Endothelial cell of umbilical vein (primary cell): Measurements from ENCODE around the gene RPTN. TPM values are rescaled to one million over a fixed set of nuclear protein-coding genes. Genes with fewer than 3 reads are reported as not detected.

ENCODE experiments used
- BruUV-seq: library from RNA; stranded (reverse); fragments of 400-500 nt; replicated peaks from 2 replicates; lab custom pipeline; 2021; lab: Mats Ljungman, UMichigan
- CTCF ChIA-PET: fragments of 300-600, 350-600 bp; sonication (Branson Sonifier 250); formaldehyde crosslinking; loops from one replicate; lab custom pipeline; 2021; ENCODE audit warnings: antibody characterized with exemption, inconsistent platforms; lab: Charles Lee
- POLR2A ChIA-PET: fragments of 300-600, 350-600 bp; sonication (Branson Sonifier 250); formaldehyde crosslinking; loops from one replicate; lab custom pipeline; 2021; ENCODE audit warnings: antibody characterized with exemption, inconsistent platforms; lab: Charles Lee
- DNase-seq: peaks from one replicate; pipeline ENCODE4 v3.0.0-alpha.2; 2011; ENCODE audit warnings: low read depth, low spot score
- FAIRE-seq: peaks from 2 replicates; lab custom pipeline; 2011; peaks lifted over from hg19 to GRCh38; lab: Jason Lieb, UNC
- H2AFZ ChIP-seq: 2 replicates; pipeline ENCODE4 v1.6.0; 2012; ENCODE audit warnings: low read depth, low read length, control low read depth, inconsistent platforms
- H3K27ac ChIP-seq: 2 replicates; pipeline ENCODE4 v1.5.1; 2011; ENCODE audit warnings: low read depth, mild to moderate bottlenecking, control low read depth, low read length, moderate library complexity; ENCODE audit not compliant: insufficient read depth
- H3K27me3 ChIP-seq, 2 experiments: 2 replicates each; pipeline versions ENCODE4 v1.6.0 to v1.6.1; 2011; ENCODE audit warnings: low read length in 2 of 2, mixed read lengths in 1 of 2; ENCODE audit not compliant: control insufficient read depth in 2 of 2, insufficient read depth in 2 of 2
- H3K36me3 ChIP-seq, 2 experiments: 2 replicates in 1 of 2; 3 replicates in 1 of 2; pipeline ENCODE4 v1.5.1; 2011; ENCODE audit warnings: low read length in 2 of 2, mild to moderate bottlenecking in 1 of 2, moderate library complexity in 1 of 2; ENCODE audit not compliant: control insufficient read depth in 2 of 2, insufficient read depth in 2 of 2; ENCODE audit errors: extremely low read depth in 1 of 2
- H3K4me1 ChIP-seq: 3 replicates; pipeline ENCODE4 v1.5.1; 2011; ENCODE audit warnings: mild to moderate bottlenecking, low read length; ENCODE audit not compliant: control insufficient read depth, insufficient read depth; ENCODE audit errors: extremely low read depth
- H3K4me2 ChIP-seq: 2 replicates; pipeline ENCODE4 v1.6.1; 2011; ENCODE audit warnings: low read length, control low read depth, mixed read lengths; ENCODE audit not compliant: insufficient read depth
- H3K4me3 ChIP-seq, 3 experiments: fragments of 200-600 bp in 1 of 3; sonication (generic), shearing (Covaris generic) in 1 of 3; replicated peaks in 1 of 3; 2 replicates each; pipeline ENCODE4 v1.5.1; 2011 to 2016; ENCODE audit warnings: control low read depth in 3 of 3, low read length in 3 of 3, mild to moderate bottlenecking in 2 of 3, inconsistent platforms in 1 of 3, low read depth in 1 of 3, moderate library complexity in 1 of 3; ENCODE audit not compliant: insufficient read depth in 1 of 3
- H3K79me2 ChIP-seq: 2 replicates; pipeline ENCODE4 v1.6.0; 2012; ENCODE audit warnings: low read length, inconsistent platforms; ENCODE audit not compliant: control insufficient read depth, insufficient read depth
- H3K9ac ChIP-seq: replicated peaks from 2 replicates; pipeline ENCODE3; 2011; ENCODE audit warnings: low read length, control low read depth; ENCODE audit not compliant: insufficient read depth; ENCODE audit errors: extremely low read depth
- H3K9me1 ChIP-seq: replicated peaks from 3 replicates; pipeline ENCODE4 v1.6.0; 2011; ENCODE audit warnings: mild to moderate bottlenecking, low read length; ENCODE audit not compliant: control insufficient read depth, insufficient read depth; ENCODE audit errors: extremely low read depth
- H3K9me3 ChIP-seq: replicated peaks from 2 replicates; pipeline ENCODE4 v1.5.1; 2012; ENCODE audit warnings: low read length, inconsistent platforms; ENCODE audit not compliant: control insufficient read depth, insufficient read depth
- H4K20me1 ChIP-seq: replicated peaks from 2 replicates; pipeline ENCODE3; 2011; ENCODE audit warnings: mild to moderate bottlenecking, low read length; ENCODE audit not compliant: control insufficient read depth, insufficient read depth; ENCODE audit errors: extremely low read depth
- CTCF ChIP-seq, 2 donors: IDR thresholded peaks; 1 replicate in 1 of 2; 2 replicates in 1 of 2; pipeline ENCODE4 v1.5.1; 2011; ENCODE audit warnings: low read length in 2 of 2, mild to moderate bottlenecking in 2 of 2, moderate library complexity in 2 of 2, control low read depth in 1 of 2, inconsistent platforms in 1 of 2, low read depth in 1 of 2; ENCODE audit not compliant: insufficient read depth in 1 of 2; ENCODE audit errors: extremely low read depth in 1 of 2
- FOS ChIP-seq: IDR thresholded peaks from 2 replicates; pipeline ENCODE4 v1.6.1; 2011; ENCODE audit warnings: mild to moderate bottlenecking, low read length, moderate library complexity, borderline replicate concordance; ENCODE audit not compliant: insufficient read depth
- GATA2 ChIP-seq: IDR thresholded peaks from 2 replicates; pipeline ENCODE4 v1.7.0; 2011; ENCODE audit warnings: low read depth, mild to moderate bottlenecking, moderate library complexity, mixed read lengths, low read length; ENCODE audit not compliant: insufficient read length, insufficient read depth
- MYC ChIP-seq: IDR thresholded peaks from one replicate; pipeline ENCODE4 v1.6.1; 2011; ENCODE audit warnings: mild to moderate bottlenecking, low read depth, low read length
- POLR2A ChIP-seq: IDR thresholded peaks from 2 replicates; pipeline ENCODE4 v1.6.1; 2012; ENCODE audit warnings: low read depth, mild to moderate bottlenecking, control low read depth, low read length
- dilution Hi-C: fragments of 300-500 bp; cut with MboI; formaldehyde crosslinking; loops from one replicate; pipeline ENCODE4 v1.15.0; 2019; ENCODE audit warnings: low sequenced_read_pairs; ENCODE audit not compliant: extremely low pct_ligation_motif_present
- intact Hi-C: fragments of 100-400 bp; cut with micrococcal nuclease; formaldehyde crosslinking; loops from one replicate; pipeline ENCODE4 v1.10.0; 2022
- polyA plus RNA-seq, 4 experiments: library from polyadenylated mRNA; depleted of rRNA in 3 of 4; stranded (reverse) in 3 of 4; unstranded in 1 of 4; fragments of >200 nt; gene quantifications; 2 replicates each; pipeline versions ENCODE4 v1.2.1 to v1.2.3, GENCODE V29; 2011 to 2012; ENCODE audit warnings: missing spikeins in 1 of 4
- total RNA-seq: library from RNA; stranded (reverse); gene quantifications from 2 replicates; pipeline ENCODE4 v1.2.3, GENCODE V29; 2021
- TF ChIP-seq, protein P1 (sequence below): IDR thresholded peaks from 2 replicates; pipeline ENCODE4 v1.6.1; 2011; ENCODE audit not compliant: insufficient read depth, insufficient read length

Gene RPTN
- total and polyA plus RNA-seq, 2 donors (not counting 3 experiments of a cell fraction or from before 2014, with no cell fraction given), result not detected

DNA sequence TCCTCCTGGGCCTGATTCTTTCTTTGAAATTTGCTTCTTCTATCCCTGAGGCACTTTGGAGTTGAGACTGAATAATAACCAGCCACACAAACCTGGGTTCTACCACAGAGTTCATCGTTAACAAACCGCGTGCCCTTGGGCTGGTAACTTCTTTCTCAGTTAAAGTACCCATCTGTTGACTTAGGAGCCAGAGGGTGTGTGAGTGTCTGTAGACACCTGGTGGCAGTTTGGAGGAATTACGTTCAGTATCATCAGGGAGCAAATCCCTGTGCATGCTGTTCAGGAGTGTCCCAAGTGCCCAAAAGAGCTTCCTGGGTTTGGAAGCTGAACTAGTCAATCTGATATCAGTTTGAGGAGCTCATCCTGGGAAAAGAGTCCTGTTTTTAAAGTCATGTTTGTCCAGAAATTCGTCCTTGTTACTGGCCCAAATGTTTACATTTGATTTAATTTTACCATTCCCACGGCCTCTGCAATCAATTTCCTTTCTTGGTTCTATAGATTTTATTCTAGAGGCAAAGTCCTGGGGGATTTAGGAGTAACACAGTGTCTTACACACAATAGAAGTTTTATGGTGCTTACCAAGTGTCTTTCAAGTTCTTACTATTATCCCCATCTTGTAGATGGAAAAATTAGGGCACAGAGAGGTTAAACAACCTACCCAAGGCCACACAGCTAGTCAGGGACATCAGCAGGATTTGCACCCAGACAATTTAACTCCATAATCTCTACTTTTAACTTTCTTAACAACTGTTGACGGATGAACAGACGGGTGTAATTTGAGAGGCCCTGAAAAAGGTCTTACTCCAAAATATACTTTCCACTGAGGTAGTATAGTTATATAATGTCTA, 26.7 kb upstream of the RPTN start:
- FAIRE-seq (peak; percentile 82), DNase-seq (peak; percentile 49)
- peaks cover 9% of the 10 kb centered on the region for H3K4me1 ChIP-seq
- intact Hi-C loops, result loop anchor here (1.0 to 10.0 kb wide), 3 partner anchors 43 to 251 kb away; no protein-coding TSS in a partner anchor
- H3K27ac ChIP-seq, result no peak overlapping the region
- ChIA-PET POLR2A (no interaction called here), CTCF (interaction anchor here (0.7 to 7.5 kb wide), 15 partner anchors 9 to 273 kb away, joined by 3 to 296 read pairs (median 5); no protein-coding TSS in a partner anchor)
- no peak overlapping the region for H3K4me3 ChIP-seq
- peaks cover 0 to 7% of the 10 kb centered on the region in 2 experiments for H3K27me3 ChIP-seq
- H3K36me3 ChIP-seq, result no peaks in the 10 kb centered on the region
- no peaks in the 10 kb centered on the region for H3K9me3 ChIP-seq
- no peaks in the 10 kb centered on the region for H4K20me1 ChIP-seq
- no peaks in the 10 kb centered on the region for H3K9me1 ChIP-seq
- dilution Hi-C loops, result no loop called here
- no peak overlapping the region for H2AFZ ChIP-seq
- TF ChIP-seq POLR2A (no peak), CTCF (IDR thresholded peaks at IDR 0.05; ENCODE audit: extremely low read depth in 1 of 2, insufficient read depth in 1 of 2, low read depth in 1 of 2, low read length in 2 of 2) (peak; percentile 53 to 69)
- H3K79me2 ChIP-seq, result no peaks in the 10 kb centered on the region
- H3K9ac ChIP-seq, result no peak overlapping the region
- no peak overlapping the region for H3K4me2 ChIP-seq
- no TSS peak for BruUV-seq

GRCh38 chr1:152182944-152183361, 23.9 kb upstream of the RPTN start:
- BruUV-seq, result no TSS peak
- POLR2A ChIA-PET, result no interaction called here
- FAIRE-seq (peak; percentile 18), DNase-seq (peak; percentile 18)
- H3K9me3 ChIP-seq, result no peaks in the 10 kb centered on the region
- no peaks in the 10 kb centered on the region for H4K20me1 ChIP-seq
- H3K9ac ChIP-seq, result no peak overlapping the region
- CTCF ChIA-PET, result interaction anchor here (0.6 to 7.5 kb wide), 9 partner anchors 13 to 285 kb away, joined by 3 to 296 read pairs (median 6); no protein-coding TSS in a partner anchor
- H3K4me1 ChIP-seq, result peaks cover 4% of the 10 kb centered on the region
- no peak overlapping the region for H2AFZ ChIP-seq
- TF ChIP-seq MYC, result no peak
- TF ChIP-seq CTCF (IDR thresholded peaks at IDR 0.05; ENCODE audit: extremely low read depth in 1 of 2, insufficient read depth in 1 of 2, low read depth in 1 of 2, low read length in 2 of 2), result no peak
- TF ChIP-seq GATA2, result no peak
- peak; percentile 61 for TF ChIP-seq FOS
- TF ChIP-seq, protein P1, sequence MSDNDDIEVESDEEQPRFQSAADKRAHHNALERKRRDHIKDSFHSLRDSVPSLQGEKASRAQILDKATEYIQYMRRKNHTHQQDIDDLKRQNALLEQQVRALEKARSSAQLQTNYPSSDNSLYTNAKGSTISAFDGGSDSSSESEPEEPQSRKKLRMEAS, result no peak
- H3K4me3 ChIP-seq, result no peak overlapping the region
- dilution Hi-C loops, result no loop called here
- intact Hi-C loops, result loop anchor here (10.0 kb wide), 1 partner anchor 248 kb away; no protein-coding TSS in a partner anchor
- H3K27ac ChIP-seq, result no peak overlapping the region
- peaks cover 0 to 5% of the 10 kb centered on the region in 2 experiments for H3K27me3 ChIP-seq
- no peaks in the 10 kb centered on the region for H3K36me3 ChIP-seq
- no peaks in the 10 kb centered on the region for H3K9me1 ChIP-seq
- no peaks in the 10 kb centered on the region for H3K79me2 ChIP-seq
- H3K4me2 ChIP-seq, result no peak overlapping the region
